AG09309 (cell line): ENCODE results near the gene ARHGAP18.

Experiments
- DNase-seq: peaks from one replicate; pipeline ENCODE4 v3.0.0-alpha.2; 2010; ENCODE audit warnings: low read depth
- H3K4me3 ChIP-seq: 2 replicates; pipeline ENCODE4 v1.5.1; 2011; ENCODE audit warnings: mild to moderate bottlenecking, low read depth, low read length, moderate library complexity; ENCODE audit not compliant: control insufficient read depth
- TF ChIP-seq, protein P1 (sequence below): IDR thresholded peaks from 2 replicates; pipeline ENCODE4 v1.5.1; 2011; ENCODE audit warnings: mild to moderate bottlenecking, low read depth, low read length, inconsistent platforms; ENCODE audit not compliant: insufficient read depth, control insufficient read depth; ENCODE audit errors: missing control alignments

Gene ARHGAP18, protein sequence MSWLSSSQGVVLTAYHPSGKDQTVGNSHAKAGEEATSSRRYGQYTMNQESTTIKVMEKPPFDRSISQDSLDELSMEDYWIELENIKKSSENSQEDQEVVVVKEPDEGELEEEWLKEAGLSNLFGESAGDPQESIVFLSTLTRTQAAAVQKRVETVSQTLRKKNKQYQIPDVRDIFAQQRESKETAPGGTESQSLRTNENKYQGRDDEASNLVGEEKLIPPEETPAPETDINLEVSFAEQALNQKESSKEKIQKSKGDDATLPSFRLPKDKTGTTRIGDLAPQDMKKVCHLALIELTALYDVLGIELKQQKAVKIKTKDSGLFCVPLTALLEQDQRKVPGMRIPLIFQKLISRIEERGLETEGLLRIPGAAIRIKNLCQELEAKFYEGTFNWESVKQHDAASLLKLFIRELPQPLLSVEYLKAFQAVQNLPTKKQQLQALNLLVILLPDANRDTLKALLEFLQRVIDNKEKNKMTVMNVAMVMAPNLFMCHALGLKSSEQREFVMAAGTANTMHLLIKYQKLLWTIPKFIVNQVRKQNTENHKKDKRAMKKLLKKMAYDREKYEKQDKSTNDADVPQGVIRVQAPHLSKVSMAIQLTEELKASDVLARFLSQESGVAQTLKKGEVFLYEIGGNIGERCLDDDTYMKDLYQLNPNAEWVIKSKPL

DNA sequence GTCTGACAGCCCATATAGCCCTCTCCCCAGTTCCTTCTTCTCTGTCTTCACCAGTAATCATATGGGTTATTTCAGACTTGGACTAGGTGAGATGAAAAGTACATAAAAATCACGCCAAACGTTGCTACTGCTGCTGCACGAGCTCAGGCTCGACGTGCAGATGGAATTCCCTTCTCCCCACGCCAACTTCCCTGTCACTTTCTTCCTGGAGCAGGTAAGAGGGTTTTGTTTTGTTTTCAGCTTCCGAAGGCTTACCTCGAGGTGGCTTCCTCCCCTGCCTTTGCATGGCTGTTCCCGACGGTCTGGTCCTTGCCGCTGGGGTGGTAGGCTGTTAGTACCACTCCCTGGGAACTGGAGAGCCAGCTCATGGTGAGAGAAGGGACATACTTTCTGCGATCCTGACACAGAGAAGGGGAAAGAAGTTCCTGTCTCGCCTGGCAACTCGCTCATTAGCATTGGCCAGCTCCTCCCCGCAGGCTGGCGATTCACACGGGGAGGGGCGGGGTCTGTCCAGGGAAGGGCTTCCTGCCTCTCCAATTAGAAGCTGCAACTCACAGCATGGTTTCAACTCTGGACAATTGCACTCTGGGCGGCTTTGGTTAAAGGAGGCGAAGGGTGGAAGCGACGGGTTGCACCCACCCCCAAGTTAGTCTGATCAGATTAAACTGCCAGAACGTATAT lies at the start of gene ARHGAP18:
ARHGAP18 (minus strand) TSS at position 409 of the 681 bp plus-strand sequence; CDS start at position 368, 41 bp downstream.
- TF ChIP-seq, protein P1, sequence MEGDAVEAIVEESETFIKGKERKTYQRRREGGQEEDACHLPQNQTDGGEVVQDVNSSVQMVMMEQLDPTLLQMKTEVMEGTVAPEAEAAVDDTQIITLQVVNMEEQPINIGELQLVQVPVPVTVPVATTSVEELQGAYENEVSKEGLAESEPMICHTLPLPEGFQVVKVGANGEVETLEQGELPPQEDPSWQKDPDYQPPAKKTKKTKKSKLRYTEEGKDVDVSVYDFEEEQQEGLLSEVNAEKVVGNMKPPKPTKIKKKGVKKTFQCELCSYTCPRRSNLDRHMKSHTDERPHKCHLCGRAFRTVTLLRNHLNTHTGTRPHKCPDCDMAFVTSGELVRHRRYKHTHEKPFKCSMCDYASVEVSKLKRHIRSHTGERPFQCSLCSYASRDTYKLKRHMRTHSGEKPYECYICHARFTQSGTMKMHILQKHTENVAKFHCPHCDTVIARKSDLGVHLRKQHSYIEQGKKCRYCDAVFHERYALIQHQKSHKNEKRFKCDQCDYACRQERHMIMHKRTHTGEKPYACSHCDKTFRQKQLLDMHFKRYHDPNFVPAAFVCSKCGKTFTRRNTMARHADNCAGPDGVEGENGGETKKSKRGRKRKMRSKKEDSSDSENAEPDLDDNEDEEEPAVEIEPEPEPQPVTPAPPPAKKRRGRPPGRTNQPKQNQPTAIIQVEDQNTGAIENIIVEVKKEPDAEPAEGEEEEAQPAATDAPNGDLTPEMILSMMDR = no peak
- peak within 1 kb of the TSS; percentile 89 for H3K4me3 ChIP-seq
- DNase-seq = peak; percentile 77

DNA sequence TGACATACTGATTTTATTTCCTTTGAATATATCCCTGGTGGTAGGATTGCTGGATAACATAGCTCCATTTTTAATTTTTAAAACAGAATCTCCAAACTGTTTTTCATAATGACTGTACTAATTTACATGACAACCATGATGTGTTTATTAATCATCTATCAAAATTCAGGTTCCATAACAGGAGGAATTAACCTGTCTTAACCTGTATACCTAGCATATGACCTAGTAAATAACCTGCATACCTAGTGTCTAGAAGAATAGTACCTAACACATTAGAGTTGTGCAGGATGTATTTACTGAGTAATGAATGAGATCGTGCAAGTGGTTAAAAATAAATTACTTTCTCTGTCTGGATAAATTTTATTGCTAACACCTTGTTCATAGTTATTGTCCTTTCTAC lies 45.8 kb upstream of the ARHGAP18 start:
- TF ChIP-seq, protein P1 = no peak
- DNase-seq = no peak
- H3K4me3 ChIP-seq = no peak overlapping the region

DNA sequence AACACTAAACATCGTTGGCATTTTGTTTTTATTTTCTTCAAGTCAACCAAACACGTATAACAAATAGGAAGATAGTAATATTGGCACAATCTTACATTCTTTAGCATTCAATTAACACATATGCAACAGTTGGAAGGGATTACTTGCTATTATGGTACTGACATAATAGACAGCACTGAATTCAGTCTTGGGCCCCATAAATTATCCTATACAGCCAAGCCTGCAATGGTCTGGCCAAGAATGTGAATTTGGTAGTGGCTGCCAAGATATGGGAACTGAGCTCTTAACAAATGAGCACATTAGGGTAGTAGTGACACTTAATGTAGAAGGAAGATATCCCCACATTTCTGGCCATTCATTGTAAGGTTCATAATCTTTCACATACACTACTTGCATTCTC lies 44.8 kb upstream of the ARHGAP18 start:
- H3K4me3 ChIP-seq = no peak overlapping the region
- TF ChIP-seq, protein P1 = no peak
- no peak for DNase-seq

DNA sequence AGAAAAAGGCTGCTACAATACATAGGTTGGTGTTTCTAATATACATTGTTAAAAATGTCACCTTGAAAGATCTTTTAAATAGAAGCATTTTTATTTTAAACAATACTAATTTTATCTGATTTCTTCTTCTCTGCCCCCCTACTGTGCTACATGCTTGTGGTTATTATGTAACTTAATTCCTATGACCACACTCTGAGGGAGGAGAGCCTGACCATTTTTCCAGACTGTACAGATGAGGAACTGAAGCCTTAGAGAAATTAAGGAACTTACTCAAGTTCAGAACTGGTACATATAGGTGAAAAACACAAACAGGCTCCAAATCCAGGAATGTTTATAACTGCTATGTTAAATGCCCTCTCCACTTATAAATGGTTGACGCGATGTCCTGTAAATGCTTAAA lies 43.4 kb upstream of the ARHGAP18 start:
- TF ChIP-seq, protein P1 = no peak
- no peak overlapping the region for H3K4me3 ChIP-seq
- peak; percentile 54 for DNase-seq

DNA sequence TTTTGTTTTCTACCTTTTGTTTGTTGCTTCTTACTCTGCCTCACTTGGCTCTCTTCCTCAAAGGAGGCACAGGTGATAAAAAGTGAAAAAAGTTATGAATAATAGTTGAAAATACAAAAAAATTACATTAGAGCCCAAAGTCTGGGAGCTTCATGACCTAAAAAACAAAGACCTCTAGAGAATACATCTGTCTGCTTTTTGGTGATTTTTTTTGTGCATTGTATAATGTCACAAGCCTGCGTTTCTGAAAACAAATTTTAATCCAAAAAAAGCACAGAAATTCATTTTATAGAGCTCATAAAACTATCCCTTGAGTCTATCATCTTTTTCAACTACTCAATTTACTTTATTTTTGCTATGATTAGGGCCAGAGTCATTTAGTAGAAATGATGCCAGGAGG lies 41.4 kb upstream of the ARHGAP18 start:
- no peak for DNase-seq
- TF ChIP-seq, protein P1 = no peak

DNA sequence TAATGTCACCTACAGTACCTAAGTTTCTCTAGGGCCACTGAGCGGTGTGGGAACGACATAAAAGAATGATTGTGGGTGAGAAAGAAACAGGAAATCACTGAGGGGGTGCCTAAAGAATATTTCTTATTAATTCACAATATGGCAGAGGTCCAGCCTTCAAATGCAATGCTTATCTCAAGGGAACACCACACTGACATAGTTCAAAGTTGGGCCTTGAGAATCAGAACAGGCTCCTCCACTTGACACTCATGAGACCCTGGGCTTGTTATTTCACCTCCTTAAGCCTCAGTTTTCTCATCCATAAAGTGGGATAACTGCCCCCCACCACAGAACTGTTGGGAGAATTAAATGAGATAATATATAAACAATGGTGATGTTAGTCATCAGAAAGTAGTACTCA lies 40.4 kb upstream of the ARHGAP18 start:
- H3K4me3 ChIP-seq = no peak overlapping the region
- TF ChIP-seq, protein P1 = no peak
- no peak for DNase-seq

More for the DNA sequence above, 41.4 kb upstream of the ARHGAP18 start:
- H3K4me3 ChIP-seq = no peak overlapping the region
